Keratinocyte (primary cell): ENCODE measurements around the gene SIGLECL1.

Source experiments
- EZH2 ChIP-seq: IDR thresholded peaks from one replicate; pipeline ENCODE4 v1.6.1; 2012; ENCODE audit warnings: inconsistent platforms, mild to moderate bottlenecking, low read length, moderate library complexity
- TF ChIP-seq, protein P1 (sequence below), 3 experiments: IDR thresholded peaks in 1 of 3; conservative IDR thresholded peaks in 1 of 3; optimal IDR thresholded peaks in 1 of 3; 2 replicates in 2 of 3; 3 replicates in 1 of 3; pipeline versions ENCODE3 to v1.5.1; 2011; ENCODE audit warnings: low read length in 3 of 3, mild to moderate bottlenecking in 3 of 3, moderate library complexity in 2 of 3, control low read depth in 1 of 3, inconsistent platforms in 1 of 3; ENCODE audit not compliant: insufficient read depth in 2 of 3; ENCODE audit errors: extremely low read depth in 1 of 3

- TF ChIP-seq, protein P1, sequence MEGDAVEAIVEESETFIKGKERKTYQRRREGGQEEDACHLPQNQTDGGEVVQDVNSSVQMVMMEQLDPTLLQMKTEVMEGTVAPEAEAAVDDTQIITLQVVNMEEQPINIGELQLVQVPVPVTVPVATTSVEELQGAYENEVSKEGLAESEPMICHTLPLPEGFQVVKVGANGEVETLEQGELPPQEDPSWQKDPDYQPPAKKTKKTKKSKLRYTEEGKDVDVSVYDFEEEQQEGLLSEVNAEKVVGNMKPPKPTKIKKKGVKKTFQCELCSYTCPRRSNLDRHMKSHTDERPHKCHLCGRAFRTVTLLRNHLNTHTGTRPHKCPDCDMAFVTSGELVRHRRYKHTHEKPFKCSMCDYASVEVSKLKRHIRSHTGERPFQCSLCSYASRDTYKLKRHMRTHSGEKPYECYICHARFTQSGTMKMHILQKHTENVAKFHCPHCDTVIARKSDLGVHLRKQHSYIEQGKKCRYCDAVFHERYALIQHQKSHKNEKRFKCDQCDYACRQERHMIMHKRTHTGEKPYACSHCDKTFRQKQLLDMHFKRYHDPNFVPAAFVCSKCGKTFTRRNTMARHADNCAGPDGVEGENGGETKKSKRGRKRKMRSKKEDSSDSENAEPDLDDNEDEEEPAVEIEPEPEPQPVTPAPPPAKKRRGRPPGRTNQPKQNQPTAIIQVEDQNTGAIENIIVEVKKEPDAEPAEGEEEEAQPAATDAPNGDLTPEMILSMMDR (optimal IDR thresholded peaks at IDR 0.05 in 1 of 3, IDR thresholded peaks at IDR 0.05 in 1 of 3, conservative IDR thresholded peaks at IDR 0.05 in 1 of 3; ENCODE audit: extremely low read depth in 1 of 3, insufficient read depth in 2 of 3, low read length in 3 of 3): no peak
- TF ChIP-seq EZH2: no peak
Measured at GRCh38 chr19:51224163-51224641, 26.7 kb upstream of the SIGLECL1 start.
